GM19035 (cell line): ENCODE measurements around the gene LAMC1.
"Not testable (repeated sequence)": the region's sequence is repeated elsewhere in the genome, so short reads cannot be mapped to it uniquely, and the experiment has no call there.

Experiments used
- ATAC-seq: cut with Tn5 transposase; IDR thresholded peaks from one replicate; pipeline ENCODE4 v1.9.1; 2021; ENCODE audit not compliant: unreplicated experiment

LAMC1 gene

DNA sequence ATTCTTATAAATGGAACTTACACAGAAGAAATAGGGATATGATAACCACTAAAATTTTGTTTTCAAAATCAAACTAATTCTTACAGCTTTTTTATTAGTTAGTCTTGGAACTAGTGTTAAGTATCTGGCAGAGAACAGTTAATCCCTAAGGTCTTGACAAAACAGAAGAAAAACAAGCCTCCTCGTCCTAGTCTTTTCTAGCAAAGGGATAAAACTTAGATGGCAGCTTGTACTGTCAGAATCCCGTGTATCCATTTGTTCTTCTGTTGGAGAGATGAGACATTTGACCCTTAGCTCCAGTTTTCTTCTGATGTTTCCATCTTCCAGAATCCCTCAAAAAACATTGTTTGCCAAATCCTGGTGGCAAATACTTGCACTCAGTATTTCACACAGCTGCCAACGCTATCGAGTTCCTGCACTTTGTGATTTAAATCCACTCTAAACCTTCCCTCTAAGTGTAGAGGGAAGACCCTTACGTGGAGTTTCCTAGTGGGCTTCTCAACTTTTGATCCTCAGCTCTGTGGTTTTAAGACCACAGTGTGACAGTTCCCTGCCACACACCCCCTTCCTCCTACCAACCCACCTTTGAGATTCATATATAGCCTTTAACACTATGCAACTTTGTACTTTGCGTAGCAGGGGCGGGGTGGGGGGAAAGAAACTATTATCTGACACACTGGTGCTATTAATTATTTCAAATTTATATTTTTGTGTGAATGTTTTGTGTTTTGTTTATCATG is 120.5 kb downstream of the LAMC1 start:
- no peak for ATAC-seq

DNA sequence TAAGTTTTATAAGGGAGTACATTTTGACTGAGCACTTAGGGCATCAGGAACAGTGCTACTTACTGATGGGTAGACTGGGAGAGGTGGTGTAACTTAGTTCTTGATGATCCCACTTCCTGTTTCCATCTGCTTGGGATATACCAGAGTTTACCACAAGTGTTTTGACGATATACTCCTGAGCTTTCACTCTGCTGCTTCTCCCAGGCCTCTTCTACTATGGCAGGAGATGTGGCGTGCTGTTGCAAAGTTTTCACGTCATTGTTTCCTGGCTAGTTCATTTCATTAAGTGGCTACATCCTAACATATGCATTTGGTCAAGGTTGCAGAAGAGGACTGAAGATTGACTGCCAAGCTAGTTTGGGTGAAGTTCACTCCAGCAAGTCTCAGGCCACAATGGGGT is 121.5 kb downstream of the LAMC1 start:
- ATAC-seq: no peak

DNA sequence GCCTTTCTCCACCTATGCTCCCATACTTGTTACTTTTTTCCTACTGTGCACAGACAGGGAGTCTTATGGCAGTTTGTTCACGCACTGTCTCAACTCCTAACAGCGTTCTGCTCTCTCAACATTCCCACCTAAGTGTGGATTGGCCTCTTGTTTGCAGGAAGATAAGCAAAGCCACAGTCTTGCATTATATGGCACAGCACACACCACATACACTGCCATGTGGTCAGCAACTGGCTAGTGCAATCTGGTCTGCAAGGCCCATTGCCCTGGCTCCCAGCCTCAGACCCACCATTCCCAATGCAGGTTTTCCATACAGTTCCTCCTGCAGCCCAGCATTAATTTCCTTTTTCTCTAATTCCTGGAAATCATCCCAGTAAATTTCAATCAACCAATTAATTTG is 124.5 kb downstream of the LAMC1 start:
- no peak for ATAC-seq

GRCh38 chr1:183148599-183148998 is 125.4 kb downstream of the LAMC1 start:
- no peak for ATAC-seq

DNA sequence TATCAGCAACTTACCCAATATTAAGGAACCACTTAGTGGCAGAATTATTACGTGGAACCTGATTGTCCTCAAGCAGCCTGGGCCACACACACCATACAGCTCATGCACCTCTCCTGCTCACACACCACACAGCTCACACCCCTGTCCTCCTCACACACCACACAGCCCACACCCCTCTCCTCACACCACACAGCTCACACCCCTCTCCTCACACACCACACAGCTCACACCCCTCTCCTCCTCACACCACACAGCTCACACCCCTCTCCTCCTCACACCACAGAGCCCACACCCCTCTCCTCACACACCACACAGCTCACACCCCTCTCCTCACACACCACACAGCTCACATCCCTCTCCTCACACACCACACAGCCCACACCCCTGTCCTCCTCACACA is 126.1 kb downstream of the LAMC1 start:
- no peak for ATAC-seq

DNA sequence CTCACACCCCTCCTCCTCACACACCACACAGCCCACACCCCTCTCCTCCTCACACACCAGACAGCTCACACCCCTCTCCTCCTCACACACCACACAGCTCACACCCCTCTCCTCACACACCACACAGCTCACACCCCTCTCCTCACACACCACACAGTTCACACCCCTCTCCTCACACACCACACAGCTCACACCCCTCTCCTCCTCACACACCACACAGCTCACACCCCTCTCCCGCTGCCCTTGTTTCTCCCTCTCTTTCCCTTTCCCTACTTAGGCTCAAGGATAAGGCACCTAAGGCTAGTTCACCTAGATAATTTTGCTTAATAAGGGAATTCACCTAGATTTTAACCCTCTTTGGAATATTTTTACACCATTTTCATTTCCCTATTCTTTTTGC is 126.8 kb downstream of the LAMC1 start:
- not testable (repeated sequence) for ATAC-seq

DNA sequence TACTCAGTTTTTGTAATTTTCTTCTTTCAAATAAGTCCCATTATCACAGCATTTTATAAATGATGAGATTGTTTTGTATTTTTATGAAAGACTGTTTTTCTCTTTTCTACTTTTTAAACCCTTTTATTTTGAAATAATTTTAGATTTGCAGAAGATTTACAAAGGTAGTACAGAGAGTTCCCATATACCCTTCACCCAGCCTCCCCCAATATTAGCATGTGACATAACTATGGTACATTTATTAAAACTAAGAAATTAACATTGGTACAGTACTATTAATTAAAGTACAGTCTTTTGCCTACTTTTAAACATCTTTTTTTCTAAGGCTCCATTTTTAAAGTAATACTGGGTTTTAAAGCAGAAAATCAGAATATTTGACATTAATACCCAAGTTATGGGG is 127.2 kb downstream of the LAMC1 start:
- ATAC-seq: no peak

DNA sequence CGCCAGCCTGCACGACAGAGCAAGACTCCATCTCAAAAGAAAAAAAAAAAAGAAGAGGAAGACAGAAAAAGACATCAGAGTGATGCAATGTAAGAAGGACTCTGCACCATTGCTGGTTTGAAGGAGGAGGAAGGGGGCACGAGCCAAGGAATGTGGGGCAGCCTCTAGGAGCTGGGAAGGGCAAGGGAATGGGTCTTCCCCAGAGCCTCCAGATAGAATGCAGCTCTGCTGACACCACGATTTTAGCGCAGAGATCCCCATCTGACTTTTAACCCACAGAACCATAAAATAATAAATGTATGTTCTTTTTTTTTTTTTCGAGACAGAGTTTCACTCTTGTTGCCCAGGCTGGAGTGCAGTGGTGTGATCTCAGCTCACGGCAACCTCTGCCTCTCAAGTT is 129.0 kb downstream of the LAMC1 start:
- no peak for ATAC-seq

- no peak for ATAC-seq
These were observed 132.7 kb downstream of the LAMC1 start for GRCh38 chr1:183155939-183156338.

GRCh38 chr1:183159960-183160359 is 136.7 kb downstream of the LAMC1 start:
- ATAC-seq: no peak

DNA sequence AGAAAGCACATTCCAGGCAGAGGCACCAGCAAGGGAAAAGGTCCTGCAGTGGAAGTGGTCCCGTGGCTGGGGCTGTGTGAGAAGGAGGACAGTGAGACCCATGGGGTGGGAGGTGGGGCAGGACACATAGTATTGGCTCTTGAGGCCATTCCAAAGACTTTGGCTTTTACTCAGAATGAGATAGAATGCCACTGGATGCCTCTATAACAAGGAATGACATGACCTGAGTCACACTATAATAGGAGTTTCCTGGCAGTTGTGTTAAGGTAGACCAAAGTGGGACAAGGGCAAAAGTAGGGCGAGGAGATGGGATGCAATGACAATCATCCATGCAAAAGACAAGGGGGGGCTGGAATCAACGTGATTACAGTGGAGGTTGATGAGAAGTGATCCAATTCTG is 138.2 kb downstream of the LAMC1 start:
- no peak for ATAC-seq

DNA sequence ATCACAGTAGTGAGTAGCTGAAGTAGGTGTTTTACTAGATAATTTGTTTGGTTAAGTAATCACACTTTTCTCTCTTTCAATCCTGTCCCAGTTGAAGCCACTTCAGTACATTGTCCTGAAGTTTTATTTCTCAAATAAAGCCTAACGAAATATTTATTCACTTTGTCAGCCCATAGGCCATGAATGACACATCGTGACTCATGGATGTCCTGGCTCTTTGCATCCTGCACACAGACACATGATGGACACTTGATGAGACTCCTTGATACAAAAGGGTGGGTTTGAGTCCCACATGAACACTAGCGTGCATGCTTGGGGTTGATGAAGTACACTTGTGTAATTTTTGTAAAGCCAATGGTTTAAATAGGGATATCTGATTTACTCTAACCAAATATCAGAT is 140.1 kb downstream of the LAMC1 start:
- no peak for ATAC-seq

DNA sequence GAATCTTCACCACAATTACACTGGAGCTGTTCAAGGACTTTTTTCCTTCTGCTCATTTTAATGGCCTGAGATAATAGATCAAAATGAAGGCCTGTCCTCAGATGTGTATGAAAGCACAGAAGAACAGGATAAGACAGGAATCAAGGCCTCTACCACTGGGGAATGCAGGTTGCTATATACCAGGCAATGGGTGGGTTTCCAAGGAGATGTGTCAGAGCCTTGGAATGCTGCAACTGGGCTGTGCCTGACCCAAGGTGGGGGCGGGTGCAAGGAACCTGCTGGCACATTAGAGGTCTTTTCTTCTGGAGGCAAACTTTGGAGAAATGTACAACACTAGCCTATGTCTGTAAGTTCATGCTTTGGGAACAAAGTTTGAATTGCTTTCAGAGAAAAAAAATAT is 141.1 kb downstream of the LAMC1 start:
- ATAC-seq: no peak

GRCh38 chr1:183164963-183165362 is 141.7 kb downstream of the LAMC1 start:
- ATAC-seq: no peak

DNA sequence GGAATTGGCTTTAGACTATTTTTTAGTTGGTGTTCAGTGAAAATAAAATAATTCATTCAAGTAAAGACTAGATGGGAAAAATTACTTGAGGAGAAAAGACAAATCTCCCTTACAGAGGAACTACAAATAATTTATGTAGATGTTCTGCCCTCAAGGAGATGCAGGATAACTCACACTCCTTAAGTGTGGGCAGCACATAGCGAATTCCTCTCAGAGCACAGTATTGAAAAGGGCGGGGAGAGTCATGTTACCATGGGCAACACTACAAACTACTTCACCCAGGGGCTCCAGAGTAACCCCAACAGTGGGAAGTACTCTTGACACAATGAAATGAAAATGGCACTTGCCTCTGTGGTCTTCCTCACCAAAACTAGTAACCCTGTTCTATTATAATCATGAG is 142.2 kb downstream of the LAMC1 start:
- no peak for ATAC-seq

- ATAC-seq: no peak
These were observed 143.2 kb downstream of the LAMC1 start for GRCh38 chr1:183166454-183166853.

DNA sequence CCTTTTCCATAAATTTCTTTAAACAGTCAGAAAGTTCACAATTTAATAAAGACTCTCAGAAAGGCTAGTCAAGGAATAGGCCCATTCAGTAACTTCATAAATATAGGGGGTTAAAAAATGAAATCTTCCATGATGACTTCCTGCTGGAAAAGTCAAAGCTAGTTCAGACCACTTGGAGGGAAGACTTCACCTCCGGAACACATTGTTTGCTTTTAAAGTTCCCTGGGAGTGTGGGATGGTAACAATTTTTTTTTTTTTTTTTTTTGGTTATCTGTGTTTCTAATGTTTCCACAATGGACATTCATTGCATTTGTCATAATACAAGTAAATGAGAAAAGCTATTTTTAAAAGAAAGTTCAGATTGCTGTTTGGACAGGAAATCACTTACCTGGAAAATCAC is 144.5 kb downstream of the LAMC1 start:
- no peak for ATAC-seq

- ATAC-seq: no peak
These were observed 145.1 kb downstream of the LAMC1 start for GRCh38 chr1:183168308-183168707.

DNA sequence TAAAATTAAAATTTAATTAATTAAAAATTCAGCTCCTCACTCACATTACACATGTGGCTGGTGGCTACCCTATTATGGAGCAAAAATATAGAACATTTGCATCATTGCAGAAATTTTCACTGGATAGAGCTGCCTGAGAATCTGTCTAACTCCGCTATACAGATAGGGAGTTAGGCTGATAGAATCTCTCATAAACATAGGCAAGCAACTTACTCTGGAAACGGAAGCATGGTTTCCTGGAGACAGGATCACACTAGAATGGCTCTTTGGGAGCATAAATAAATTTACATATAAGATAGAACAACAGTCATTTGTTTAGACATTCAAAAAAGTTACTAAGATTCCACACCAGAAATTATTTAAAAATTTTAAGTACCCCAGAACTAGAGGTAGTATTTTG is 150.6 kb downstream of the LAMC1 start:
- no peak for ATAC-seq

DNA sequence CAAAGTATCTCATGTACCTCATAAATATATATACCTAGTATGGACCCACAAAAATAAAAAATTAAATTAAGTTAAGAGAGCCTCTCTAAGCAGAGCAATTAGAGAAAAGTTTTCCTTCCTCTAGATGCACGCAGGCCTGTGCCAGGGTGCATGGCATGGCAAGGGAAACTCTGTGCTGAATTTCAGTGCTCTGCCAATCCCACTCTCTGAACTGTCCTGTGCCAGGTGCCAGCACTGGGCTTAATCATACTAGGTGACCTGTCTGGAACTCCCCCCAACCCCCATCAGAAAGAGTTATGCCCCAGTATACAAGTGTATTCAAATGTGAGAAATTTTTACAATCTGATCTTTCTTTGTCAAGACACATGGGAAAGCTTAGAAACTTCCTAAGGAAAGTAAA is 152.4 kb downstream of the LAMC1 start:
- no peak for ATAC-seq

DNA sequence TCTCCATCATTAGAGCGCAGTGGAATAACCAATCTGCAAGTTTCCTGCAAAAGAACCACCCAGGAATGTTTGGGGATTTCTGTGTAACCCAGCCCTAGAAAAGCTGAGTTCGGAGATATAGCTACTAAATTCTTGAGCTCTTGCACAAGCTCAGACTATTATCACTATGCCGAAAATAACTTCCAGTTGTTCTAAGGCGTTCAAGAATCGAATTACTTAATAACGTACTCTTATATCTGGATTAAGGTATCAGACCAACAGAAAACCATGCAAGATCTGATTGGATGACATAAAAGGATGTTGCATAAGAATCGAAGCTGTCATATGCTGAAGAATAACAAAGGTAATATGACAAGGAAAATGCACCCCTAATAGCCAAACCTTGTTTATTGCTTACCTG is 155.3 kb downstream of the LAMC1 start:
- ATAC-seq: no peak

- no peak for ATAC-seq
These were observed 155.8 kb downstream of the LAMC1 start for GRCh38 chr1:183179033-183179432.

- ATAC-seq: no peak
These were observed 157.0 kb downstream of the LAMC1 start for GRCh38 chr1:183180218-183180617.
